ENCODE results near the gene PDSS2.
"Not testable (repeated sequence)": the region's sequence is repeated elsewhere in the genome, so short reads cannot be mapped to it uniquely, and the experiment has no call there.

PDSS2 gene

DNA sequence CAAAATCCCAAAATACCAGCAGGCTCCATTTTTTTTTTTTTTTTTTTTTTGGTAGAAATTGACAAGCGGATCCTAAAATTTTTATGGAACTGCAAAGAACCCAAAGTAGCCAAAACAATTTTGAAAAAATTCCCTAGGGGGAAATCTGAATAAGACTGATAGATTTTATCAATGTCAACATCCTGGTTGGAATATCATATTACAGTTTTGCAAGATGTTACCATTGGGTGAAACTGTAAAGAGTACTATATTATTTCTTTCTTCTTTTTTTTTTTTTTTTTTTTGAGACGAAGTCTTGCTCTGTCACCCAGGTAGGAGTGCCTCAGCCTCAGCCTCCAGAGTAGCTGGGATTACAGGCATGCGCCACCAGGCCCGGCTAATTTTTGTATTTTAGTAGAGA, 314.7 kb downstream of the PDSS2 start:
- Histone ChIP-seq H3K9me3 (replicated peaks in 1 of 2; ENCODE audit: control insufficient read depth in 2 of 2, insufficient read depth in 1 of 2, low read depth in 1 of 2, low read length in 2 of 2) (no peaks in the 10 kb centered on the region), H3K4ac (ENCODE audit: low read length) (no peak overlapping the region), H3K27ac (replicated peaks; ENCODE audit: low read length) (no peak overlapping the region), H3K23ac (ENCODE audit: low read depth, low read length, poor library complexity) (no peak overlapping the region), H2AFZ (ENCODE audit: low read length) (no peak overlapping the region), H4K8ac (ENCODE audit: low read depth, low read length) (no peak overlapping the region), H3K14ac (ENCODE audit: low read length) (no peak overlapping the region), H3K4me3 (ENCODE audit: low read length in 2 of 2) (no peak overlapping the region), H3K18ac (ENCODE audit: low read length) (no peak overlapping the region), H3K36me3 (replicated peaks in 1 of 2; ENCODE audit: control insufficient read depth in 2 of 2, insufficient read depth in 2 of 2, low read length in 2 of 2) (no peaks in the 10 kb centered on the region), H4K91ac (ENCODE audit: low read depth, low read length, poor library complexity) (no peak overlapping the region), H3K4me1 (ENCODE audit: control insufficient read depth in 2 of 2, insufficient read depth in 1 of 2, low read depth in 1 of 2, low read length in 2 of 2) (no peaks in the 10 kb centered on the region), H3K4me2 (ENCODE audit: insufficient read depth, low read length, poor library complexity, severe bottlenecking) (no peak overlapping the region), H3K27me3 (ENCODE audit: control insufficient read depth in 3 of 3, insufficient read depth in 3 of 3, low read depth in 1 of 3, low read length in 3 of 3) (no peaks in the 10 kb centered on the region), H2BK120ac (ENCODE audit: low read depth, low read length) (no peak overlapping the region), H2BK12ac (ENCODE audit: low read length) (no peak overlapping the region), H3K9ac (ENCODE audit: low read depth, low read length, poor library complexity) (no peak overlapping the region), H3K79me1 (ENCODE audit: low read depth, low read length) (no peaks in the 10 kb centered on the region), H2AK5ac (ENCODE audit: low read depth, low read length) (no peak overlapping the region), H2BK5ac (ENCODE audit: low read length) (no peak overlapping the region), H2BK15ac (ENCODE audit: low read length) (no peak overlapping the region)
- DNase-seq (ENCODE audit: low spot score): no peak
- WGBS, 2 donors (ENCODE audit: extremely low coverage in 2 of 2, insufficient read length in 2 of 2, insufficient replicate concordance in 1 of 2): no CpG with 5 or more reads among the region's 4 CpGs

DNA sequence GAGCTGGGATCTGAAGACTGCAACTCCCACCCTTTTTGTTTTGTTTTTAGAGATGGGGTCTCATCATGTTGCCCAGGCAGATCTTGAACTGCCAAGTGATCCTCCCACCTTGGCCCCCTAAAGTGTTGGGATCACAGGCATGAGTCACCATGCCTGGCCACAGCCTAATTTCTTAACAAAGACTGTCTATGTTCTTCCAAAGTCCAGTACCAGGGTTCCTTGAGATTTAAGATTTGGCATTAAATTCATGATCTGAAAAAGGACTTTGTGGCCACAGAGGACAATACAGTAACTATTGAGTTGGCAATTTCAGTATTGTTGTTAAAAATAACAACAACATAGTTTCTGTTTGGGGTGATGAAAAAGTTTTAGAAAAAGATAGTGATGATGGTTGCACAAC, 315.4 kb downstream of the PDSS2 start:
- Histone ChIP-seq H2AK5ac (ENCODE audit: low read depth, low read length) (no peak overlapping the region), H3K36me3 (replicated peaks in 1 of 2; ENCODE audit: control insufficient read depth in 2 of 2, insufficient read depth in 2 of 2, low read length in 2 of 2) (no peaks in the 10 kb centered on the region), H2BK120ac (ENCODE audit: low read depth, low read length) (no peak overlapping the region), H2BK5ac (ENCODE audit: low read length) (no peak overlapping the region), H3K27me3 (ENCODE audit: control insufficient read depth in 3 of 3, insufficient read depth in 3 of 3, low read depth in 1 of 3, low read length in 3 of 3) (no peaks in the 10 kb centered on the region), H2AFZ (ENCODE audit: low read length) (no peak overlapping the region), H3K18ac (ENCODE audit: low read length) (no peak overlapping the region), H3K23ac (ENCODE audit: low read depth, low read length, poor library complexity) (no peak overlapping the region), H4K91ac (ENCODE audit: low read depth, low read length, poor library complexity) (no peak overlapping the region), H3K9ac (ENCODE audit: low read depth, low read length, poor library complexity) (no peak overlapping the region), H3K79me1 (ENCODE audit: low read depth, low read length) (no peaks in the 10 kb centered on the region), H3K9me3 (replicated peaks in 1 of 2; ENCODE audit: control insufficient read depth in 2 of 2, insufficient read depth in 1 of 2, low read depth in 1 of 2, low read length in 2 of 2) (no peaks in the 10 kb centered on the region), H2BK15ac (ENCODE audit: low read length) (no peak overlapping the region), H3K14ac (ENCODE audit: low read length) (no peak overlapping the region), H2BK12ac (ENCODE audit: low read length) (no peak overlapping the region), H3K4ac (ENCODE audit: low read length) (no peak overlapping the region), H3K4me3 (ENCODE audit: low read length in 2 of 2) (no peak overlapping the region), H3K27ac (replicated peaks; ENCODE audit: low read length) (no peak overlapping the region), H3K4me2 (ENCODE audit: insufficient read depth, low read length, poor library complexity, severe bottlenecking) (no peak overlapping the region), H4K8ac (ENCODE audit: low read depth, low read length) (no peak overlapping the region), H3K4me1 (ENCODE audit: control insufficient read depth in 2 of 2, insufficient read depth in 1 of 2, low read depth in 1 of 2, low read length in 2 of 2) (no peaks in the 10 kb centered on the region)
- DNase-seq (ENCODE audit: low spot score): no peak

DNA sequence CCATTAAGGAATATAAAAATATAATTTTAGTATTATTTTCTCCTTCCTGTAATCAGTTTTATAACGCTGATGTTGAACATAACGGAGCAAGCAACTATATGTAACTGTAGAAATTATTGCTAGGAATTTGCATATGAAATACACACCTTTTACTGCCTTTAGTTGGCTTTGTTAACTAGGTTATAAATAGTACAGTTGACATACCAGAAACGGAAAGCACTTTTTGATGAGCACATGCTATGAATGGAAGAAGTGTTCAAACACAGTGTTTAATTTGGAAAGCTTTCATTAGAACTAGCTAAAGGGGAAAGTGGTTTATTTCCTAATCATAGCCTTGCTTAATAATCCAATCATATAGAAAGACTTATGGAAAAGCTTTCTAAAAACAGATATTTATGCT, 318.8 kb downstream of the PDSS2 start:
- WGBS, 2 donors (ENCODE audit: extremely low coverage in 2 of 2, insufficient read length in 2 of 2, insufficient replicate concordance in 1 of 2): no CpG with 5 or more reads among the region's 3 CpGs
- no peak overlapping the region for H2AFZ ChIP-seq (ENCODE audit: low read length)
- no peak overlapping the region for H3K18ac ChIP-seq (ENCODE audit: low read length)

DNA sequence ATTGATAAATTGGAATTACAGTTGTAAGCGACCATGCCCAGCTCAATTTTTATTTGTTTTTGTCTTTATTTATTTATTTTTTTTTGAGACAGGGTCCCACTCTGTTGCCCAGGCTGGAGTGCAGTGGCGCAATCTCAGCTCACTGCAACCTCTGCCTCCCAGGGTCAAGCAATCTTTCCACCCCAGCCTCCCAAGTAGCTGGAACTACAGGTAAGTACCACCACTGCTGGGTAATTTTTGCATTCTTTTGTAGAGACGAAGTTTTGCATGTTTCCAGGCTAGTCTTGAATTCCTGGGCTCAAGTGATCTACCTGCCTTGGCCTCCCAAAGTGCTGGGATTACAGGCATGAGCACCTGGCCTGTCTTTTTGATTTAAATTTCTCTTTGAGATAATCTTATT, 323.0 kb downstream of the PDSS2 start:
- not testable (repeated sequence) for DNase-seq (ENCODE audit: low spot score)
- WGBS, 2 donors (ENCODE audit: extremely low coverage in 2 of 2, insufficient read length in 2 of 2, insufficient replicate concordance in 1 of 2): no CpG with 5 or more reads among the region's 3 CpGs

More for the DNA sequence above, 318.8 kb downstream of the PDSS2 start:
- Histone ChIP-seq H3K27ac (replicated peaks; ENCODE audit: low read length) (no peak overlapping the region), H2BK5ac (ENCODE audit: low read length) (no peak overlapping the region), H3K9ac (ENCODE audit: low read depth, low read length, poor library complexity) (no peak overlapping the region), H3K14ac (ENCODE audit: low read length) (no peak overlapping the region), H4K8ac (ENCODE audit: low read depth, low read length) (no peak overlapping the region), H4K91ac (ENCODE audit: low read depth, low read length, poor library complexity) (no peak overlapping the region), H3K9me3 (replicated peaks in 1 of 2; ENCODE audit: control insufficient read depth in 2 of 2, insufficient read depth in 1 of 2, low read depth in 1 of 2, low read length in 2 of 2) (no peaks in the 10 kb centered on the region), H3K36me3 (replicated peaks in 1 of 2; ENCODE audit: control insufficient read depth in 2 of 2, insufficient read depth in 2 of 2, low read length in 2 of 2) (no peaks in the 10 kb centered on the region), H3K27me3 (ENCODE audit: control insufficient read depth in 3 of 3, insufficient read depth in 3 of 3, low read depth in 1 of 3, low read length in 3 of 3) (no peaks in the 10 kb centered on the region), H3K4me3 (ENCODE audit: low read length in 2 of 2) (no peak overlapping the region), H2BK15ac (ENCODE audit: low read length) (no peak overlapping the region), H3K4me1 (ENCODE audit: control insufficient read depth in 2 of 2, insufficient read depth in 1 of 2, low read depth in 1 of 2, low read length in 2 of 2) (no peaks in the 10 kb centered on the region), H3K79me1 (ENCODE audit: low read depth, low read length) (no peaks in the 10 kb centered on the region), H3K4me2 (ENCODE audit: insufficient read depth, low read length, poor library complexity, severe bottlenecking) (no peak overlapping the region), H2BK120ac (ENCODE audit: low read depth, low read length) (no peak overlapping the region), H3K4ac (ENCODE audit: low read length) (no peak overlapping the region), H2BK12ac (ENCODE audit: low read length) (no peak overlapping the region), H2AK5ac (ENCODE audit: low read depth, low read length) (no peak overlapping the region), H3K23ac (ENCODE audit: low read depth, low read length, poor library complexity) (no peak overlapping the region)
- no peak for DNase-seq (ENCODE audit: low spot score)

More for the DNA sequence above, 323.0 kb downstream of the PDSS2 start:
- not testable (repeated sequence) for H4K8ac ChIP-seq (ENCODE audit: low read depth, low read length); H3K14ac ChIP-seq (ENCODE audit: low read length); H3K27me3 ChIP-seq (ENCODE audit: control insufficient read depth in 3 of 3, insufficient read depth in 3 of 3, low read depth in 1 of 3, low read length in 3 of 3); H3K4me1 ChIP-seq (ENCODE audit: control insufficient read depth in 2 of 2, insufficient read depth in 1 of 2, low read depth in 1 of 2, low read length in 2 of 2); H3K23ac ChIP-seq (ENCODE audit: low read depth, low read length, poor library complexity); H3K9me3 ChIP-seq (replicated peaks in 1 of 2; ENCODE audit: control insufficient read depth in 2 of 2, insufficient read depth in 1 of 2, low read depth in 1 of 2, low read length in 2 of 2); H3K79me1 ChIP-seq (ENCODE audit: low read depth, low read length); H4K91ac ChIP-seq (ENCODE audit: low read depth, low read length, poor library complexity); H3K4me2 ChIP-seq (ENCODE audit: insufficient read depth, low read length, poor library complexity, severe bottlenecking); H2AFZ ChIP-seq (ENCODE audit: low read length); H3K36me3 ChIP-seq (replicated peaks in 1 of 2; ENCODE audit: control insufficient read depth in 2 of 2, insufficient read depth in 2 of 2, low read length in 2 of 2); H2BK120ac ChIP-seq (ENCODE audit: low read depth, low read length); H3K4me3 ChIP-seq (ENCODE audit: low read length in 2 of 2); H3K9ac ChIP-seq (ENCODE audit: low read depth, low read length, poor library complexity); H3K27ac ChIP-seq (replicated peaks; ENCODE audit: low read length); H3K4ac ChIP-seq (ENCODE audit: low read length); H2BK5ac ChIP-seq (ENCODE audit: low read length); H2AK5ac ChIP-seq (ENCODE audit: low read depth, low read length); H2BK15ac ChIP-seq (ENCODE audit: low read length); H2BK12ac ChIP-seq (ENCODE audit: low read length); H3K18ac ChIP-seq (ENCODE audit: low read length)

Data from neuronal stem cell (in vitro differentiated cells).